Lung (tissue), 12 donors: ENCODE results near the gene RIBC2. TPM values are rescaled to one million over a fixed set of nuclear protein-coding genes. Genes with fewer than 3 reads are reported as not detected.

ENCODE experiments used
- ATAC-seq: fragments of 200-7000 bp; cut with Tn5 transposase; one replicate; pipeline ENCODE4 v1.9.1; 2020; ENCODE audit warnings: moderate number of reproducible peaks; ENCODE audit not compliant: insufficient read depth, low FRiP score
- DNase-seq, 3 donors: peaks; one replicate each; pipeline ENCODE4 v3.0.0-alpha.2; 2013 to 2017
- H3K27ac ChIP-seq, 2 donors: one replicate each; pipeline ENCODE4 v1.5.1; 2013; ENCODE audit warnings: mild to moderate bottlenecking in 2 of 2, moderate library complexity in 2 of 2, control low read depth in 1 of 2, inconsistent platforms in 1 of 2, low read depth in 1 of 2, low read length in 1 of 2
- H3K27me3 ChIP-seq, 3 donors: one replicate each; pipeline ENCODE4 v1.5.1; 2013; ENCODE audit warnings: low read length in 2 of 3; ENCODE audit not compliant: control insufficient read depth in 3 of 3, insufficient read depth in 3 of 3
- H3K36me3 ChIP-seq, 4 donors: one replicate each; pipeline ENCODE4 v1.5.1; 2013; ENCODE audit warnings: low read length in 4 of 4, mild to moderate bottlenecking in 1 of 4, moderate library complexity in 1 of 4; ENCODE audit not compliant: control insufficient read depth in 4 of 4, insufficient read depth in 4 of 4
- H3K4me1 ChIP-seq, 5 donors: one replicate each; pipeline ENCODE4 v1.5.1; 2013; ENCODE audit warnings: low read length in 5 of 5, mild to moderate bottlenecking in 2 of 5, moderate library complexity in 1 of 5; ENCODE audit not compliant: control insufficient read depth in 5 of 5, insufficient read depth in 5 of 5
- H3K4me3 ChIP-seq: one replicate; pipeline ENCODE4 v1.5.1; 2013; ENCODE audit warnings: mild to moderate bottlenecking, control low read depth, moderate library complexity
- H3K9ac ChIP-seq, 2 donors: one replicate each; pipeline ENCODE4 v1.5.1; 2013; ENCODE audit warnings: low read length in 2 of 2, control low read depth in 1 of 2; ENCODE audit not compliant: insufficient read depth in 1 of 2
- H3K9me3 ChIP-seq, 4 donors: one replicate each; pipeline ENCODE4 v1.5.1; 2013; ENCODE audit warnings: low read length in 3 of 4, mild to moderate bottlenecking in 1 of 4, moderate library complexity in 1 of 4; ENCODE audit not compliant: control insufficient read depth in 4 of 4, insufficient read depth in 3 of 4
- CTCF ChIP-seq: IDR thresholded peaks from 2 replicates; pipeline ENCODE4 v1.5.1; 2012; ENCODE audit warnings: mild to moderate bottlenecking; ENCODE audit errors: control extremely low read depth, extremely low read depth
- WGBS, 2 donors: extraction: QIAGEN DNeasy Blood & Tissue Kit; methylation state at CpG; one replicate each; pipeline ENCODE4 v1.1.7; 2013; 5-methylcytosine and 5-hydroxymethylcytosine counted together
- polyA plus RNA-seq, 2 donors: library from polyadenylated mRNA; stranded (reverse); fragments of 200-250 nt; gene quantifications; one replicate each; pipeline ENCODE4 v1.2.1, GENCODE V29; 2013
- total RNA-seq, 2 donors: library from RNA; depleted of rRNA in 1 of 2; stranded (reverse); fragments of >200 nt in 1 of 2; gene quantifications; one replicate each; pipeline ENCODE4 v1.2.1, GENCODE V29; 2014 to 2021
- donor health status: control.
- donor health status: control.
- donor health status: Bipolar disorder and iron deficiency.
- donor health status: healthy.
- donor health status: DM: yes; HTN: yes; CAD: no.

Gene RIBC2
- total and polyA plus RNA-seq, 4 donors: 2.8 to 8.1 (median 5.7) TPM

- ATAC-seq (no peak), DNase-seq (no peak)
- TF ChIP-seq CTCF: no peak
- no peak overlapping the region for H3K27ac ChIP-seq
- no peaks in the 10 kb centered on the region for H3K36me3 ChIP-seq
- no peak overlapping the region for H3K4me3 ChIP-seq
- H3K9me3 ChIP-seq: no peaks in the 10 kb centered on the region
- H3K9ac ChIP-seq: no peak overlapping the region
- H3K4me1 ChIP-seq: no peaks in the 10 kb centered on the region
- no peaks in the 10 kb centered on the region for H3K27me3 ChIP-seq
- WGBS, 2 donors: 80 to 91% methylated on average over 3 of the region's 3 CpGs
Measured at GRCh38 chr22:45376009-45376408, 37.5 kb upstream of the RIBC2 start.

- no peak for ATAC-seq
- WGBS, 2 donors: 29 to 51% methylated on average over 1 of the region's 1 CpG
Measured at GRCh38 chr22:45376703-45377102, 36.8 kb upstream of the RIBC2 start.

GRCh38 chr22:45381348-45381747 lies 32.1 kb upstream of the RIBC2 start:
- Histone ChIP-seq H3K27me3 (peaks cover 0 to 2% (median 0%) of the 10 kb centered on the region in 3 donors), H3K27ac (no peak overlapping the region), H3K4me3 (no peak overlapping the region), H3K36me3 (no peaks in the 10 kb centered on the region), H3K4me1 (no peaks in the 10 kb centered on the region), H3K9ac (no peak overlapping the region), H3K9me3 (no peaks in the 10 kb centered on the region)
- no peak for TF ChIP-seq CTCF
- 85 to 89% methylated on average over 2 of the region's 2 CpGs for WGBS, 2 donors
- no peak for ATAC-seq
- no peak for DNase-seq

More at GRCh38 chr22:45376703-45377102, 36.8 kb upstream of the RIBC2 start:
- no peak overlapping the region for H3K9ac ChIP-seq
- H3K27me3 ChIP-seq: no peaks in the 10 kb centered on the region
- H3K4me1 ChIP-seq: no peaks in the 10 kb centered on the region
- peak; percentile 15 to 62 (median 33) for DNase-seq
- no peak overlapping the region for H3K27ac ChIP-seq
- TF ChIP-seq CTCF: no peak
- no peaks in the 10 kb centered on the region for H3K36me3 ChIP-seq
- H3K9me3 ChIP-seq: no peaks in the 10 kb centered on the region
- H3K4me3 ChIP-seq: no peak overlapping the region

GRCh38 chr22:45389546-45389945 lies 23.9 kb upstream of the RIBC2 start:
- H3K27ac ChIP-seq: no peak overlapping the region
- no peaks in the 10 kb centered on the region for H3K9me3 ChIP-seq
- DNase-seq: no peak
- H3K4me1 ChIP-seq: no peaks in the 10 kb centered on the region
- ATAC-seq: no peak
- no peak overlapping the region for H3K4me3 ChIP-seq
- peaks cover 0 to 2% (median 0%) of the 10 kb centered on the region in 3 donors for H3K27me3 ChIP-seq
- TF ChIP-seq CTCF: no peak
- 87 to 90% methylated on average over 3 of the region's 3 CpGs for WGBS, 2 donors
- H3K36me3 ChIP-seq: no peaks in the 10 kb centered on the region
- no peak overlapping the region for H3K9ac ChIP-seq
